Myometrial cell (primary cell): Measurements from ENCODE around the gene HNRNPU. TPM values are rescaled to one million over a fixed set of nuclear protein-coding genes. Genes with fewer than 3 reads are reported as not detected.

Source experiments
- total RNA-seq: library from RNA; depleted of rRNA; stranded (reverse); fragments of >200 nt; gene quantifications from 2 replicates; pipeline ENCODE4 v1.2.3, GENCODE V29; 2015

The HNRNPU gene
- total RNA-seq: 257 and 259 TPM in 2 replicates

DNA sequence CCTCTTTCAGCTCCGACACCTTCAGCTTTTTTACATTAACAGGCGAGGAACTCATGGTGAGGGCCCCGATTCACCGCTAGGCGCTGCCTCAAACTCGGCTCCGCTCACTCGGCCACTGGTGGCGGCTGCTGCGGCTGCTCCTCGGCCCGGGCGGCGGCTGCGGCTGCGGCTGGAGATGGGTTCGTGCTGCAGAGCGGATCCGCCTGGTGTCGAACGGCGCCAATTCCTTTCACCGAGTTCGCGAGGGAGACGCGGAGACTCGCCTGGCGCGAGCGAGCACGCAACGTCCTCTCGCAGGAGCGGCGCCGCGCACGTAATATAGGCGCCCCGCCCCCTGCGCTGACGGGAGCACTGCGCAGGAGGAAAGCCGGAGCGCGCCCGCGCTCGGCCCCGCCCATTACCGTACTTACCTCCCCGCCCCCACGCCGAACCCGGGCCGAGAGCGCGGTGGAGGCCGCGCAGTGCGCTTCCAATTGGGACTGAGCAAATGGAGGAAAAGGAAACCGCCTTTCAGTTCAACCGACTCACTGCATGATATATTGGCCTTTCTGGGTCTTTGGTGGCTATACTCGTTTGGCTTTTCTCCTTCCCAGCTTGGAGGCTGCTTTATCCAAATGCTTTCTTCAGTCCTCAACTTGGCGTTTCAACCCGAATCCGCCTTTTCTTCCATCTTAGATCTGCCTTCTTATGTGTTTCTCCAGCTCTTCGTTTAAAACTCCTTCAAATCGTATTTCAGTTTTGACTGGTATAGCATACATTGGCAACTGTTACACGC is at the start of gene HNRNPU:
HNRNPU (minus strand) TSS at position 291 of the 775 bp plus-strand sequence; CDS start at position 55, 236 bp downstream.

DNA sequence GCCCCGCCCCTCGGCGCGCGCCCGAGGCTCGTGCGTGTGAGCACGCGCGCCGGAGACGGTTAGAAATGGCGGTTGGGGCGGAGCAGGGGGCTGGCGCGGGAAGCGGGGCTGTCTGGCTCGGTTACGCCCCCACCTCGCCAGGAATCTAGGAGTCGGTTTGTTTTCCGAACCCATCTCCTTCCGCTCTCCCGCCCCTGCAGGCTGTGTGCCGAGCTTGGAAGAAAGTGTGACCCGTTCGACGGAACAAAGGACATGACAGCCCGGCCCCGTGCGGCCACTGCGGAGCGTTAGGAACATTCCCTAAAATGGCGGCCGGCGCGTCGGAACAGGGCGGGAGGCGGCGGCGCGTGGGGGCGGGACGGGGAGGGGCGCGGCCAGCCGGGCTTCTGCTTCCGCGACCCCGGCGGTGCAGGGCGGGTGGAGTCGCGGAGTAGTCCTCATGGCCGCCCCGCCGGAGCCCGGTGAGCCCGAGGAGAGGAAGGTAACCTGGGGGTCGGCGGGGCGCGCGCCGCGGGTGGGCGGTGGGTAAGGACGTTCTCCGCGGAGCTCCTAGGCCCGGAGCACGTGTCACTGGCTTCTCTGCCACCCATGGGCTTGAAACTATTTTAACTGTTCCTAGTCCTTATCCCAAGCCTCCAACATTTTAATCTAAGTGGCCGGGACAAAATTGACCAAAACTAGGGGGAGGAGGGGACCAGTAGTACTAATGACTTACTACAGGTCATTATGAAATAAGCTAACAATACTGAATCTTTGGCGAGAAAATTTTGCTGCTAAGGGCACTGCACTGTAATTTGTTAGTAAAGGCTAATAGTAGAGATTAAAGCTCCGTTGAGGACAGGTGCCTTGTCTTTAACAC is 28.8 kb downstream of the HNRNPU start, which contains the start of gene COX20:
COX20 (plus strand) TSS at position 383 of the 859 bp plus-strand sequence; CDS start at position 440, 57 bp downstream.

Other genes with a start within 250 kb of the HNRNPU start
- 38.1 and 49.6 TPM in 2 replicates for gene DESI2, start 211.4 kb downstream of the HNRNPU start, total RNA-seq
- 17.9 and 21.3 TPM in 2 replicates for gene COX20, start 28.9 kb downstream of the HNRNPU start, total RNA-seq